Embryonic facial prominence (tissue), 1 donor: ENCODE data around the gene ANKRD44.

Experiments
- DNase-seq: peaks from one replicate; pipeline ENCODE4 v3.0.0-alpha.2; 2016; ENCODE audit errors: extremely low spot score

ANKRD44 gene

GRCh38 chr2:197208024-197208423 is 102.6 kb downstream of the ANKRD44 start:
- no peak for DNase-seq

GRCh38 chr2:197207598-197207997 is 103.0 kb downstream of the ANKRD44 start:
- DNase-seq = no peak

GRCh38 chr2:197207106-197207505 is 103.5 kb downstream of the ANKRD44 start:
- no peak for DNase-seq

- no peak for DNase-seq
Measured at GRCh38 chr2:197205585-197206215, 104.9 kb downstream of the ANKRD44 start.

- no peak for DNase-seq
Measured at GRCh38 chr2:197204519-197205250, 105.9 kb downstream of the ANKRD44 start.

GRCh38 chr2:197201874-197202273 is 108.7 kb downstream of the ANKRD44 start:
- DNase-seq = no peak

- DNase-seq = no peak
Measured at GRCh38 chr2:197200762-197201058, 109.9 kb downstream of the ANKRD44 start.

GRCh38 chr2:197200051-197200761 is 110.4 kb downstream of the ANKRD44 start:
- DNase-seq = no peak

GRCh38 chr2:197198890-197199289 is 111.7 kb downstream of the ANKRD44 start:
- DNase-seq = no peak

GRCh38 chr2:197197895-197198311 is 112.7 kb downstream of the ANKRD44 start:
- no peak for DNase-seq

GRCh38 chr2:197196541-197197180 is 113.9 kb downstream of the ANKRD44 start:
- DNase-seq = no peak

GRCh38 chr2:197195518-197195917 is 115.1 kb downstream of the ANKRD44 start:
- DNase-seq = peak; percentile 50

- DNase-seq = no peak
Measured at GRCh38 chr2:197191940-197192322, 118.6 kb downstream of the ANKRD44 start.

GRCh38 chr2:197191177-197191939 is 119.2 kb downstream of the ANKRD44 start:
- no peak for DNase-seq

GRCh38 chr2:197190100-197190432 is 120.5 kb downstream of the ANKRD44 start:
- no peak for DNase-seq

GRCh38 chr2:197189426-197190099 is 121.0 kb downstream of the ANKRD44 start:
- no peak for DNase-seq

GRCh38 chr2:197185676-197186075 is 124.9 kb downstream of the ANKRD44 start:
- DNase-seq = no peak

GRCh38 chr2:197184959-197185586 is 125.5 kb downstream of the ANKRD44 start:
- DNase-seq = no peak

GRCh38 chr2:197183355-197183754 is 127.2 kb downstream of the ANKRD44 start:
- DNase-seq = no peak

GRCh38 chr2:197182668-197183067 is 127.9 kb downstream of the ANKRD44 start:
- DNase-seq = no peak

- no peak for DNase-seq
Measured at GRCh38 chr2:197181491-197181890, 129.1 kb downstream of the ANKRD44 start.
